ES-I3 (cell line): ENCODE results near the gene PPP2R2D.
A peak's percentile ranks its signal among the peaks of the same experiment; 100 is the strongest.

Source experiments
- H3K36me3 ChIP-seq: 2 replicates; pipeline ENCODE4 v1.6.1; 2013; ENCODE audit warnings: mild to moderate bottlenecking, low read length, control low read depth, moderate library complexity; ENCODE audit not compliant: insufficient read depth
- H3K4me1 ChIP-seq: 2 replicates; pipeline ENCODE4 v1.6.1; 2013; ENCODE audit warnings: mild to moderate bottlenecking, control low read depth, low read length; ENCODE audit not compliant: insufficient read depth
- H3K9ac ChIP-seq: 2 replicates; pipeline ENCODE4 v1.6.1; 2013; ENCODE audit warnings: low read depth, mild to moderate bottlenecking, low read length, moderate library complexity
- H3K9me3 ChIP-seq: 2 replicates; pipeline ENCODE4 v1.6.1; 2013; ENCODE audit warnings: mild to moderate bottlenecking, low read length, moderate library complexity; ENCODE audit not compliant: control insufficient read depth, insufficient read depth

PPP2R2D gene

GRCh38 chr10:131890276-131891195 is 10.3 kb upstream of the PPP2R2D start:
- no peaks in the 10 kb centered on the region for H3K9me3 ChIP-seq
- no peak overlapping the region for H3K9ac ChIP-seq
- H3K4me1 ChIP-seq, result peaks cover 5% of the 10 kb centered on the region; the same call in 1 of the 2 replicates
- H3K36me3 ChIP-seq, result no peaks in the 10 kb centered on the region

DNA sequence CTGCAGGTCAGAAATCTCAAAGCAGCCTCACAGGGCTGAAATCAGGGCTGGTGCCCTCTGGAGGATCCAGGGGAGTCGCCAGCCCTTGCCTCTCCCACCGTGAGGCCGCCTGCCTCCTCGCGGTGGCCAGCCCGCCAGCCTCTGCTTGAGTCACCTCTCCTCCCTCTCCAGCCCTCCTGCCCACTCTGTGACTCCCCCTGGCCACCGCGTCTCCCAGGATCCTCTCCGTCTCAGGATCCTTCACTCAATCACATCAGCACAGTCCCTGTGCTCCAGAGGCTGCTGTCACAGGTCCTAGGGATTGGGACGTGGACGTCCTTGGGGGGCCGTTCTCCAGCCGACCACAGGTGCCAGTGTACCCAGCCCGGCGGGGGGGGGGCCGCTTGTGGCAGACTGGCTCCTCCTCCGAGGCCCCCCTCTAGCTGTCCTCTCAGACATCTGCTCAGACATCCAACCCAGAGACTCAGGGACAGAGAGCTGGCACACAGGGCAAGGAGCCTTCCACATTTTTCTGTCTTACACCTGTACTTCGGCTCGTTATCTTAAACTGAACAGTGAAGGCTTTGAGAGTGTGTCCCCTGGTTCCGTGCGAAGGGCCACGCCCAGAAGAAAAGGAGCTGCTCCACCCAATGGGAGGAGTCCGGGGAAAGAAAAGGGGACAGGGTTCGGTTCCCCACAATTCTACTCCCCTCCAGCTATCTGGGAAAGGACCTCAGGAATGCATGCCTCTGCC is 9.4 kb upstream of the PPP2R2D start:
- H3K9me3 ChIP-seq, result no peaks in the 10 kb centered on the region
- H3K9ac ChIP-seq, result peak overlapping the region; percentile 16; the same call in 1 of the 2 replicates
- no peaks in the 10 kb centered on the region for H3K36me3 ChIP-seq
- peaks cover 5% of the 10 kb centered on the region; the same call in 1 of the 2 replicates for H3K4me1 ChIP-seq

DNA sequence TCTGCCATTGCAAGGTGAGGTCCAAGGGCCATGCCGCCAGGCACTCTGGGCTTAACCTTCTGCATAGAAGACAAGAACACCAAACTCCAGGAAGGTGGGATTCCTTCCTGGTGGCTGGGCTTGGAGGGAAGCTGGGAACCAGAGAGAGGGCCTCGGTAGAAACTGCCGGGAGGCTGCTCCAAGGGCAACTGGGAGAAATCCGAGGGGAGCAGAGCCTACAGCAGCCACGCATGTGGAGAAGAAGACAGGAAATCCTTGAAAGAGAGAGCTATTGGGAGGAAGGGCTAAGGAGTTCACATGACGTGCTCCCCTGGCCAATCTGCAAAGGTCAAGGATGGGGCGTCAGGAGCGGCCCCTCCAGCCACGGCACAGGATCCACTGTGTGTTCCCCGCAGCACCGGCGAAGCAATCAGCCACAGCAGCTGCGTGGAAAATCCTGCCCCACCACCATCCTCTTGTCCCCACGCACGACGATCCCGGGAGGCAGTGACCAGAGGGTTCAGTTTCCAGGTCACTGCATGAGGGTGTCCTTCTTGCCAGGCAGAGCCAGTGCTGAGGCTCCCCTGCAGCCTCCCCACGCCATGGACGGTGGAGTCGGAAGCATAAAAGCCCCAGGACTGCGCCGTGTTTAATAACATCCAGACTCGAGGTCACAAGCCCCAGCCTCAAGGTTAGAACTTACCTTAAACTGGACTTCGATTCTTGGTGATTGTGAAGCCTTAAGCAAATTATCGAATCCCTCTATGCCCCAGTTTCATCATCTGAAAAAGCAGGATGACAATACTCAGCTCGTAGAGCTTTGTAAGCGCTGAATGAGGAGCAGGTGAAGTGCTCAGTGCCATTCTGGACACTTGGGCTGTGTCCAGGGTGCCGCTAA is 8.6 kb upstream of the PPP2R2D start:
- Histone ChIP-seq H3K9ac (no peak overlapping the region; the same call in 1 of the 2 replicates), H3K4me1 (peaks cover 7% of the 10 kb centered on the region; the same call in 1 of the 2 replicates), H3K9me3 (no peaks in the 10 kb centered on the region), H3K36me3 (no peaks in the 10 kb centered on the region)

DNA sequence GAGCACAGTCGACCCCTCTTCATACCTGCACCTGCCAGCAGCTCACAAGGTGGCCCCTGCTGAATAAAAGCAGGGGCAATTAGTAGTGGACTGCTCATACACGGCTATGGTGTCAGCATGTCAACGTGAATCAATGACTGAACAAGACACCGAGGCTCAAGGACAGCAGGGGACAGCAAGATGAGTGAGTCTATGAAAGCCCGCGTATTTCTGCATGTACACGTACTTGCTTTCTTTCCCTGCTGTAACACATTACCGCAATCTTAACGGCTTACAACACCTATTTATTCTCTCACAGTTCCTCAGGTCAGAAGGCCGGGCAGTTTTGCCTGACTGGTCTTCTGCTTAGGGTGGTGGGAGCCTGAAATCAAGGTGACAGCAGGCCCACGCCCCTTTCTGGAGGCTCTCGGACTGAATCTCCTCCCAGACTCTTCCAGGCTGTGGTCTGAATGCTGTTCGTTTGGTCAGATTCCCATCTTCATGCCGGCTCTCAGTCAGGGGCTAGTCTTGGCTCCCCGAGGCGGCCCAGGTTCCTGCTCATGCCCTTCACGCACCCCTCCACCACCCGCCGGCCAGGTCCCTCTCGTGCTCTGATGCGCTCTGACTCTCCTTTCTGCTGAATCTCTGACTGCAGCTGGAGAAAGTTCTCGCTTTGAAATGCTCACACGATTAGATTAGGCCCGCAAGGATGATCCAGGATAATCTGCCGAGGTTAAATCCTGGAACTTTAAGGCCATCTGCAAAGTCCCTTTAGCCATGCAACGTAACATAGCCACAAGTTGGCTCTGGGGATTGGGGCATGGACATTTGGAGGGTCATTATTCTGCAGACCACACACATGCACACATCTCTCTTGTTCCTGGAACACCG is 7.8 kb upstream of the PPP2R2D start:
- Histone ChIP-seq H3K4me1 (peaks cover 10% of the 10 kb centered on the region; the same call in 1 of the 2 replicates), H3K9ac (no peak overlapping the region), H3K36me3 (no peaks in the 10 kb centered on the region), H3K9me3 (no peaks in the 10 kb centered on the region)

- Histone ChIP-seq H3K9ac (no peak overlapping the region), H3K4me1 (peaks cover 10% of the 10 kb centered on the region; the same call in 1 of the 2 replicates), H3K9me3 (no peaks in the 10 kb centered on the region), H3K36me3 (no peaks in the 10 kb centered on the region)
Measured at GRCh38 chr10:131895116-131895515, 5.7 kb upstream of the PPP2R2D start.

- H3K9me3 ChIP-seq, result no peaks in the 10 kb centered on the region
- H3K4me1 ChIP-seq, result peaks cover 4% of the 10 kb centered on the region; the same call in 1 of the 2 replicates
- H3K9ac ChIP-seq, result no peak overlapping the region
- H3K36me3 ChIP-seq, result no peaks in the 10 kb centered on the region
Measured at GRCh38 chr10:131896403-131896802, 4.4 kb upstream of the PPP2R2D start.

- Histone ChIP-seq H3K4me1 (peaks cover 9% of the 10 kb centered on the region; the same call in 1 of the 2 replicates), H3K9me3 (no peaks in the 10 kb centered on the region), H3K9ac (no peak overlapping the region), H3K36me3 (no peaks in the 10 kb centered on the region)
Measured at GRCh38 chr10:131897297-131897899, 3.4 kb upstream of the PPP2R2D start.

DNA sequence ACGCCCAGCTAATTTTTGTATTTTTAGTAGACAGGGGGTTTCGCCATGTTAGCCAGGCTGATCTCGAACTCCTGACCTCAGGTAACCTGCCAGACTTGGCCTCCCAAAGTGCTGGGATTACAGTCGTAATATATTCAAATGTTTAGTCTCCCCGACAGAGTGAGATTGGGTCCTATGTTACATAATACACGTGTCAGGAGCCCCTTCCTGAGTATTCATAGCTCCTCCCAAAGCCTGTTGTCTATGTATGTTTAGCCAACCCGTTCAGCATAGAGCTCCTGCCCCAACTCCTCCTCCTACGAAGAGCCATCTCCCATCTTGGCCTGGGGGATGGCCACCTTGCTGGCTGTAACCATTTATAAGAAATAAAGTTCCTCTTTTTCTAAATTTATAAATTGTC is 2.7 kb upstream of the PPP2R2D start:
- H3K9me3 ChIP-seq, result no peaks in the 10 kb centered on the region
- H3K4me1 ChIP-seq, result peaks cover 12% of the 10 kb centered on the region; the same call in 1 of the 2 replicates
- no peaks in the 10 kb centered on the region for H3K36me3 ChIP-seq
- no peak overlapping the region for H3K9ac ChIP-seq

- Histone ChIP-seq H3K36me3 (no peaks in the 10 kb centered on the region; the same call in 1 of the 2 replicates), H3K4me1 (peaks cover 12% of the 10 kb centered on the region; the same call in 1 of the 2 replicates), H3K9ac (no peak overlapping the region), H3K9me3 (no peaks in the 10 kb centered on the region)
Measured at GRCh38 chr10:131898713-131899112, 2.1 kb upstream of the PPP2R2D start.

DNA sequence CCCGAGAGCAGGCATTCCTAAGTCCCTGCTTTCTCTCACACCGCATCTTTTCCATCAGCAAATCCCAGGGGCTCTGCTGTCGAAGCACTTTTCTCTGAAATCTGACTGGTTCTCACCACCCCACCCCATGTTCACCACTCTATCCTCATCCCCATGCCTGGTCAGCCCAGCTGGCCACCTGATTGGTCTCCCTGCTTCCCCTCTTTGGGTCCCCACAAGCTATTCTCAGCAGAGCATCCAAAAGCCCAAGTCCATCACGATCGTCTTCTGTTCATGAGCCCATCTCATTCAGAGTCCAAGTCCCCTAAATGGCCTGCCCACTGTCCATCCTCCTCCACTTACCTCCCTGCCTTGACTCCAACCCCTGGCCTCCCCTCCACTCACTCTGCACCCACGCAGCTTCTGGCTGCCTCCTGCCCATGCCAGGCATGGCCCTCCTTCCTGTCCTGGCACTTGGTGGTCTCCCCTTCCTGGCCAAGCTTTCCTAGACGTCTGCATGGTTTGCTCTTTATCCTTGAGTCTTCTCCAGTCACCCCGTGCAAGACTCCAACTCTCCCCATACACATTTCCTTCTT is 1.6 kb upstream of the PPP2R2D start:
- H3K9me3 ChIP-seq, result no peaks in the 10 kb centered on the region
- peaks cover 12% of the 10 kb centered on the region; the same call in 1 of the 2 replicates for H3K4me1 ChIP-seq
- H3K9ac ChIP-seq, result no peak overlapping the region
- no peaks in the 10 kb centered on the region; the same call in 1 of the 2 replicates for H3K36me3 ChIP-seq

GRCh38 chr10:131899695-131900349 is 986 bp upstream of the PPP2R2D start:
- H3K9ac ChIP-seq, result peak overlapping the region; percentile 78
- no peaks in the 10 kb centered on the region for H3K9me3 ChIP-seq
- H3K36me3 ChIP-seq, result no peaks in the 10 kb centered on the region; the same call in 1 of the 2 replicates
- H3K4me1 ChIP-seq, result peaks cover 12% of the 10 kb centered on the region; the same call in 1 of the 2 replicates

DNA sequence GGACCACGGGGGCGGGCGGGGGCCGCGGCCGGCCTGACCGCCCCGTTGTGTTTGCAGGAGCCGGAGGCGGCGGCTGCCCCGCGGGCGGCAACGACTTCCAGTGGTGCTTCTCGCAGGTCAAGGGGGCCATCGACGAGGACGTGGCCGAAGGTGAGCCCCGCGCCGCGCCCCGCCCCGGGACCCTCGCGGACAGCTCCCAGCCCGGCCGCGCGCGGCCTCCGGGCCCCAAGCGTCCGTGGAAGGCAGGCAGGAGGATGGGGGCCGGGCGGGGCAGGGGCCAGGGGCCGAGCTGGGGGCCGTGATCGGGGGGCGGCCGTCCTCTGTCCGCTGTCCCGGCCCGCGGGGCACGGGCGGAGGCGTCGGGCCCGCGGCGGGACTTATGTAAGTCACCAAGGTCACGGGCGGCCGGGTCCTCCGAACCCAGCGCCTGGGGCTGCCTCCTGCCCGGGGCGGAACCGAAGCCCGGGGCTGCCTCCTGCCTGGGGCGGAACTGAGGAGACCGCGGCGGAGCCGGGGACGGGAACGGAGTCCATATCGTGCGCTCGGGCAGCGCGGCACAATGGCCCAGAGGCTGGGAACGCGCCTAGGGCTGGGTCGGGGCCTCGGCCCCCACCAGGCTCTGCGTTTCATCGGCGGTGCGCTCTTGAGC is 497 bp downstream of the PPP2R2D start:
- Histone ChIP-seq H3K4me1 (peaks cover 12% of the 10 kb centered on the region; the same call in 1 of the 2 replicates), H3K36me3 (peaks cover 5% of the 10 kb centered on the region; the same call in 1 of the 2 replicates), H3K9me3 (no peaks in the 10 kb centered on the region), H3K9ac (peak overlapping the region; percentile 78)
